Loucy (cell line): Measurements from ENCODE around the gene ZNF429.

Source experiments
- EZH2phosphoT487 ChIP-seq: fragments of 200-600 bp; IDR thresholded peaks from 2 replicates; pipeline ENCODE4 v1.6.1; 2018; ENCODE audit warnings: antibody characterized with exemption, mild to moderate bottlenecking, moderate library complexity, borderline replicate concordance
- TF ChIP-seq, protein P1 (sequence below): fragments of 200-600 bp; sonication (generic); conservative IDR thresholded peaks from 2 replicates; pipeline ENCODE4 v1.5.1; 2014; ENCODE audit warnings: mild to moderate bottlenecking, antibody characterized with exemption, low read length

DNA sequence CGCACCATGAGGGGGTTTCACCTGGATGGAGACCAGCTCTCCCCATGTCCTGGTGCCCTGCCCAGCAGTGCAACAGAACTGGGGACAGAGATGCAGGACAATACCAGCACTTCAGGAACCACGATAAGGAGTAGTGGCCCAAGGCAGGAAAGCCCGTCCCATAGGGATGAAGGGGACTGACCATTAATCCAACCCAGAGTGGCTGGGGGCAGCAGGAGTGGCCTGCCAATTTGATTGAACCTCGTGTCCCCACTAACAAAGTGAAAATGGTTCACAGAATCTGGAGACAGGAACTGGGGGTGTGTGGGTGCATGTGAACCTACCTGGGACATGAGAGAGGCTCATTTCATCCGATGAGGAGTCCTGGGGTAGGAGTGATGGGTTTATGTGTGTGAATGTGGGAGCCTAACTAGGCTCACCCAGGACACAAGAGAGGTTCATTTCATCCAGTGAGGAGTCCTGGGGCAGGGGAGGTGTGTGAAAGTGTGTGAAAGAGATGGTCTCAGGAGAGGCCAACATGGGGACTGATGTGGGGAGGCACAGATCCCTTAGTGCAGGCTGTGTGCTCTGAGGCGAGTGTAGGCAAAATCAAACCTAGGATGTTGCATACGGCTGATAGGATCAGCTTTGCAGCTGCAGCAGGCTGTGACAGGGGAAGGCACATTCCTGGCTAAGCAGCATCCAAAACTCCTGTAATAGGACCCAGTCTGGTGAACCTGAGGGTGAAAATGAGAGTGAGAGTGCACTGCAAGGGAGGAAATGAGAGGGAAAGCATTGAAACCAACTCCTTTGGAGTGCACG lies 98.2 kb downstream of the ZNF429 start:
- TF ChIP-seq, protein P1, sequence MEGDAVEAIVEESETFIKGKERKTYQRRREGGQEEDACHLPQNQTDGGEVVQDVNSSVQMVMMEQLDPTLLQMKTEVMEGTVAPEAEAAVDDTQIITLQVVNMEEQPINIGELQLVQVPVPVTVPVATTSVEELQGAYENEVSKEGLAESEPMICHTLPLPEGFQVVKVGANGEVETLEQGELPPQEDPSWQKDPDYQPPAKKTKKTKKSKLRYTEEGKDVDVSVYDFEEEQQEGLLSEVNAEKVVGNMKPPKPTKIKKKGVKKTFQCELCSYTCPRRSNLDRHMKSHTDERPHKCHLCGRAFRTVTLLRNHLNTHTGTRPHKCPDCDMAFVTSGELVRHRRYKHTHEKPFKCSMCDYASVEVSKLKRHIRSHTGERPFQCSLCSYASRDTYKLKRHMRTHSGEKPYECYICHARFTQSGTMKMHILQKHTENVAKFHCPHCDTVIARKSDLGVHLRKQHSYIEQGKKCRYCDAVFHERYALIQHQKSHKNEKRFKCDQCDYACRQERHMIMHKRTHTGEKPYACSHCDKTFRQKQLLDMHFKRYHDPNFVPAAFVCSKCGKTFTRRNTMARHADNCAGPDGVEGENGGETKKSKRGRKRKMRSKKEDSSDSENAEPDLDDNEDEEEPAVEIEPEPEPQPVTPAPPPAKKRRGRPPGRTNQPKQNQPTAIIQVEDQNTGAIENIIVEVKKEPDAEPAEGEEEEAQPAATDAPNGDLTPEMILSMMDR, result no peak
- no peak for TF ChIP-seq EZH2phosphoT487
